CD14-positive monocyte (primary cell): Measurements from ENCODE around the gene SEPTIN3. TPM values are rescaled to one million over a fixed set of nuclear protein-coding genes. Genes with fewer than 3 reads are reported as not detected.

ENCODE experiments used
- DNase-seq, 3 donors: peaks; one replicate each; pipeline ENCODE4 v3.0.0-alpha.2; 2011 to 2022
- H2AFZ ChIP-seq: 2 replicates; pipeline ENCODE4 v1.6.0; 2012; ENCODE audit warnings: mild to moderate bottlenecking, low read depth, low read length, inconsistent platforms; ENCODE audit not compliant: insufficient read depth, poor library complexity, severe bottlenecking
- H3K27ac ChIP-seq, 2 donors: 1 replicate in 1 of 2; 2 replicates in 1 of 2; pipeline ENCODE4 v1.5.1; 2012 to 2013; ENCODE audit warnings: low read length in 2 of 2, control low read depth in 1 of 2, inconsistent platforms in 1 of 2, low read depth in 1 of 2, mild to moderate bottlenecking in 1 of 2
- H3K27me3 ChIP-seq, 2 donors: one replicate each; pipeline versions ENCODE4 v1.6.0 to v1.6.1; 2011 to 2013; ENCODE audit warnings: low read length in 2 of 2; ENCODE audit not compliant: control insufficient read depth in 2 of 2, insufficient read depth in 2 of 2
- H3K36me3 ChIP-seq, 2 donors: replicated peaks in 1 of 2; 1 replicate in 1 of 2; 2 replicates in 1 of 2; pipeline versions ENCODE4 v1.5.1 to v1.6.1; 2012 to 2013; ENCODE audit warnings: low read length in 2 of 2, control low read depth in 1 of 2, inconsistent platforms in 1 of 2, mild to moderate bottlenecking in 1 of 2; ENCODE audit not compliant: insufficient read depth in 2 of 2, control insufficient read depth in 1 of 2
- H3K4me1 ChIP-seq, 2 donors: 1 replicate in 1 of 2; 2 replicates in 1 of 2; pipeline versions ENCODE4 v1.5.1 to v1.6.1; 2012 to 2013; ENCODE audit warnings: low read length in 2 of 2, control low read depth in 1 of 2, inconsistent platforms in 1 of 2, mild to moderate bottlenecking in 1 of 2, moderate library complexity in 1 of 2; ENCODE audit not compliant: insufficient read depth in 2 of 2, control insufficient read depth in 1 of 2
- H3K4me2 ChIP-seq: replicated peaks from 2 replicates; pipeline ENCODE3; 2012; ENCODE audit warnings: low read length, moderate library complexity, mild to moderate bottlenecking; ENCODE audit not compliant: poor library complexity, severe bottlenecking; ENCODE audit errors: extremely low read depth
- H3K4me3 ChIP-seq, 3 experiments: fragments of 200-600 bp in 1 of 3; sonication (generic) in 1 of 3; replicated peaks in 1 of 3; 1 replicate in 2 of 3; 2 replicates in 1 of 3; pipeline ENCODE4 v1.5.1; 2011 to 2013; ENCODE audit warnings: low read length in 3 of 3, mild to moderate bottlenecking in 3 of 3, control low read depth in 2 of 3, low read depth in 2 of 3, inconsistent platforms in 1 of 3, moderate library complexity in 1 of 3
- H3K79me2 ChIP-seq: 2 replicates; pipeline ENCODE4 v1.6.0; 2012; ENCODE audit warnings: mild to moderate bottlenecking, control low read depth, inconsistent platforms, low read length, moderate library complexity; ENCODE audit not compliant: insufficient read depth
- H3K9ac ChIP-seq: 2 replicates; pipeline ENCODE4 v1.6.0; 2017; ENCODE audit warnings: low read length, mild to moderate bottlenecking; ENCODE audit not compliant: insufficient read depth, poor library complexity, severe bottlenecking
- H3K9me3 ChIP-seq, 2 donors: replicated peaks in 1 of 2; 1 replicate in 1 of 2; 2 replicates in 1 of 2; pipeline versions ENCODE4 v1.5.1 to v1.6.1; 2012 to 2013; ENCODE audit warnings: low read length in 2 of 2, control low read depth in 1 of 2; ENCODE audit not compliant: control insufficient read depth in 1 of 2, insufficient read depth in 1 of 2
- H4K20me1 ChIP-seq: 2 replicates; pipeline ENCODE4 v1.6.0; 2012; ENCODE audit warnings: mild to moderate bottlenecking, low read length, control low read depth, moderate library complexity; ENCODE audit not compliant: insufficient read depth
- H3K27ac Mint-ChIP-seq, 7 donors: one replicate each; pipeline ENCODE4 v1.8.0; 2020; ENCODE audit warnings: mild to moderate bottlenecking in 7 of 7, mixed read lengths in 7 of 7, moderate library complexity in 6 of 7, inconsistent platforms in 2 of 7
- H3K27me3 Mint-ChIP-seq, 3 donors: one replicate each; pipeline ENCODE4 v1.8.0; 2021 to 2022; ENCODE audit warnings: low read depth in 3 of 3, mild to moderate bottlenecking in 3 of 3, mixed read lengths in 3 of 3, moderate library complexity in 3 of 3, inconsistent platforms in 1 of 3
- H3K36me3 Mint-ChIP-seq, 2 donors: one replicate each; pipeline ENCODE4 v1.8.0; 2020; ENCODE audit warnings: mixed read lengths in 2 of 2, inconsistent platforms in 1 of 2, mild to moderate bottlenecking in 1 of 2
- H3K4me1 Mint-ChIP-seq: one replicate; pipeline ENCODE4 v1.8.0; 2020; ENCODE audit warnings: mild to moderate bottlenecking, mixed read lengths
- H3K4me3 Mint-ChIP-seq, 2 donors: one replicate each; pipeline ENCODE4 v1.8.0; 2020; ENCODE audit warnings: mild to moderate bottlenecking in 2 of 2, mixed read lengths in 2 of 2, moderate library complexity in 1 of 2
- H3K9me3 Mint-ChIP-seq, 7 donors: one replicate each; pipeline ENCODE4 v1.8.0; 2020 to 2022; ENCODE audit warnings: mixed read lengths in 7 of 7, mild to moderate bottlenecking in 6 of 7, moderate library complexity in 6 of 7, inconsistent platforms in 2 of 7
- WGBS: methylation state at CpG from one replicate; pipeline ENCODE4 v1.1.5; 2013; ENCODE audit warnings: missing lambda C conversion rate; ENCODE audit not compliant: insufficient coverage; 5-methylcytosine and 5-hydroxymethylcytosine counted together
- intact Hi-C, 2 donors: fragments of 100-400 bp; cut with micrococcal nuclease; formaldehyde crosslinking; loops; one replicate each; pipeline versions ENCODE4 v1.15.0 to v1.15.1; 2023
- polyA plus RNA-seq, 3 donors: library from polyadenylated mRNA; depleted of rRNA in 1 of 3; unstranded in 2 of 3; stranded (reverse) in 1 of 3; fragments of 300-500 nt in 2 of 3; fragments of >200 nt in 1 of 3; fragmentation: Illumina TruSeq in 2 of 3; gene quantifications; 1 replicate in 2 of 3; 2 replicates in 1 of 3; pipeline ENCODE4 v1.2.3, GENCODE V29; 2012 to 2021
- TF ChIP-seq, protein P1 (sequence below): fragments of 200-600 bp; IDR thresholded peaks from one replicate; pipeline ENCODE4 v1.8.0; 2022; ENCODE audit warnings: antibody characterized with exemption, mild to moderate bottlenecking

The SEPTIN3 gene
- polyA plus RNA-seq, 3 donors, result 0.06 to 0.20 TPM; not detected in 1

- DNase-seq, result peak in 1 of 3 donors; percentile 12
- intact Hi-C loops, result no loop called here
- peak overlapping the region; percentile 91 for H2AFZ ChIP-seq
Measured at GRCh38 chr22:41920271-41920976, 48.8 kb upstream of the SEPTIN3 start.

DNA sequence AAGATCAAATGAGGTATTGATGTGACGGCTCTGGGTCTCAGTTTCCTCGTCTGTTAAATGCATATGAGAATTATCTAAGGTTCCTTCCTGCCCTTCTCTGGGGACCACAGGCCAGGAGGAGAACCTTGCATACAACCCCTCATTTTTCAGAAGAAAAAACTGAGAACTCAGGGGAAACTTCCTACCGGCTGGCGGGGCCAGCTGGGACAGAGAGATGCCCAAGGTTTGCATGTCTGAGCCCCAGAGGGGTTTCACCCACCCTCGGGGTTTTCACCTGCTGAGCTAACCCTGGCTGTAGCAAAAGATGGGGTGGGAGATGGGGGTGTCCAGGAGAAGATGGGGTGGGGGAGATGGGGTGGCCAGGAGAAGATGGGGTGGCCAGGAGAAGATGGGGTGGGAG, 46.9 kb upstream of the SEPTIN3 start:
- WGBS, result 78% methylated on average over 3 of the region's 5 CpGs
- no peak overlapping the region for H3K4me3 Mint-ChIP-seq
- no peaks in the 10 kb centered on the region for H3K36me3 ChIP-seq
- H3K4me2 ChIP-seq, result no peak overlapping the region
- peaks cover 43% of the 10 kb centered on the region for H3K4me1 Mint-ChIP-seq
- peaks cover 0 to 4% of the 10 kb centered on the region in 2 donors for H3K36me3 Mint-ChIP-seq
- H3K27ac ChIP-seq, result no peak overlapping the region
- no peaks in the 10 kb centered on the region for H3K79me2 ChIP-seq
- peaks cover 8 to 28% of the 10 kb centered on the region in 2 donors for H3K27me3 ChIP-seq
- no peak for DNase-seq
- no peaks in the 10 kb centered on the region for H3K9me3 ChIP-seq
- peaks cover 25 to 43% (median 35%) of the 10 kb centered on the region in 3 donors for H3K27me3 Mint-ChIP-seq
- intact Hi-C loops, result no loop called here
- H3K9ac ChIP-seq, result no peak overlapping the region
- TF ChIP-seq, protein P1, sequence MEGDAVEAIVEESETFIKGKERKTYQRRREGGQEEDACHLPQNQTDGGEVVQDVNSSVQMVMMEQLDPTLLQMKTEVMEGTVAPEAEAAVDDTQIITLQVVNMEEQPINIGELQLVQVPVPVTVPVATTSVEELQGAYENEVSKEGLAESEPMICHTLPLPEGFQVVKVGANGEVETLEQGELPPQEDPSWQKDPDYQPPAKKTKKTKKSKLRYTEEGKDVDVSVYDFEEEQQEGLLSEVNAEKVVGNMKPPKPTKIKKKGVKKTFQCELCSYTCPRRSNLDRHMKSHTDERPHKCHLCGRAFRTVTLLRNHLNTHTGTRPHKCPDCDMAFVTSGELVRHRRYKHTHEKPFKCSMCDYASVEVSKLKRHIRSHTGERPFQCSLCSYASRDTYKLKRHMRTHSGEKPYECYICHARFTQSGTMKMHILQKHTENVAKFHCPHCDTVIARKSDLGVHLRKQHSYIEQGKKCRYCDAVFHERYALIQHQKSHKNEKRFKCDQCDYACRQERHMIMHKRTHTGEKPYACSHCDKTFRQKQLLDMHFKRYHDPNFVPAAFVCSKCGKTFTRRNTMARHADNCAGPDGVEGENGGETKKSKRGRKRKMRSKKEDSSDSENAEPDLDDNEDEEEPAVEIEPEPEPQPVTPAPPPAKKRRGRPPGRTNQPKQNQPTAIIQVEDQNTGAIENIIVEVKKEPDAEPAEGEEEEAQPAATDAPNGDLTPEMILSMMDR, result no peak
- H3K4me1 ChIP-seq, result peaks cover 43 to 57% of the 10 kb centered on the region in 2 donors
- H3K9me3 Mint-ChIP-seq, result peaks cover 0 to 11% (median 5%) of the 10 kb centered on the region in 7 donors
- H4K20me1 ChIP-seq, result no peaks in the 10 kb centered on the region
- H3K27ac Mint-ChIP-seq, result no peak overlapping the region
- H3K4me3 ChIP-seq, result no peak overlapping the region
- H2AFZ ChIP-seq, result no peak overlapping the region

More at GRCh38 chr22:41920271-41920976, 48.8 kb upstream of the SEPTIN3 start:
- H3K27me3 Mint-ChIP-seq, result peaks cover 31 to 45% (median 41%) of the 10 kb centered on the region in 3 donors
- Histone ChIP-seq H3K9me3 (peaks cover 0 to 10% of the 10 kb centered on the region in 2 donors), H3K79me2 (no peaks in the 10 kb centered on the region), H3K9ac (peak overlapping the region; percentile 59), H3K4me3 (peak overlapping the region; percentile 58 to 88 (median 62)), H3K4me1 (peaks cover 38 to 46% of the 10 kb centered on the region in 2 donors), H3K4me2 (peak overlapping the region; percentile 99), H3K27me3 (peaks cover 17 to 32% of the 10 kb centered on the region in 2 donors), H4K20me1 (peaks cover 1% of the 10 kb centered on the region), H3K36me3 (no peaks in the 10 kb centered on the region), H3K27ac (peak overlapping the region in 1 of 2 donors; percentile 6)
- 0% methylated on average over 11 of the region's 21 CpGs for WGBS
- peak overlapping the region in 4 of 7 donors; percentile 35 to 85 (median 56) for H3K27ac Mint-ChIP-seq
- peaks cover 45% of the 10 kb centered on the region for H3K4me1 Mint-ChIP-seq
- H3K36me3 Mint-ChIP-seq, result peaks cover 2 to 4% of the 10 kb centered on the region in 2 donors
- peak overlapping the region; percentile 81 to 90 for H3K4me3 Mint-ChIP-seq
- peaks cover 0 to 13% (median 3%) of the 10 kb centered on the region in 7 donors for H3K9me3 Mint-ChIP-seq
- TF ChIP-seq, protein P1, result no peak
